AG04449 (cell line): ENCODE results near the gene AHRR.

Experiments
- CTCF ChIA-PET: fragments of 350-600 bp; formaldehyde crosslinking; extraction: SDS; loops from one replicate; lab custom pipeline; 2021; ENCODE audit warnings: antibody characterized with exemption; lab: Yijun Ruan, JAX
- POLR2A ChIA-PET: fragments of 400-600, 350-600 bp; formaldehyde crosslinking; extraction: SDS; loops from one replicate; lab custom pipeline; 2020; ENCODE audit warnings: antibody characterized with exemption, inconsistent platforms; lab: Yijun Ruan, JAX
- DNase-seq: peaks from one replicate; pipeline ENCODE4 v3.0.0-alpha.2; 2010; ENCODE audit warnings: low read depth, low spot score
- H3K4me3 ChIP-seq: 2 replicates; pipeline ENCODE4 v1.5.1; 2011; ENCODE audit warnings: low read depth, mild to moderate bottlenecking, control low read depth, low read length
- CTCF ChIP-seq: IDR thresholded peaks from one replicate; pipeline ENCODE4 v1.5.1; 2011; ENCODE audit warnings: mild to moderate bottlenecking, moderate library complexity, low read length, control low read depth, inconsistent platforms; ENCODE audit not compliant: insufficient read depth; ENCODE audit errors: missing control alignments

The AHRR gene

DNA sequence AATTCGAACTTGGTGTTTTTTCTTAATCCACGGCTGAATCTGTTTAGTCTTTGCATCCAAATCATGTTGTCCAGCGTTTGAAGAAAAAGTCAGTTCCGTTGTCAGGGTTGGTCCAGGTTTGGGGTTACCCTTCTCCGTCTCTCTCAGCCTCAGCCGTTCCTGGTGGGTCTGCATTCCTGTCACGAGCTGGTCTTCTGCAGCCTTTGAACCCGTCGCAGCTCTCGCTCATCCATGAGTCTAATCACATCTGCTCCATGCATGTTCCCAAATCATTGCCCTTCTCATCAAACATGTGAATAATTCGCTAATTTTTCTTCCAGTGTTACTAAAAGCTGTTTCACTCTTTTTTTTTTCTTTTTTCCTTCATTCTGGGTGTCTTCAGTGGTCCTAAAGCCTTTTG, 82.5 kb downstream of the AHRR start:
- ChIA-PET POLR2A (no interaction called here), CTCF (interaction anchor here (0.6 to 2.0 kb wide), 4 partner anchors 8 to 64 kb away, joined by 3 to 7 read pairs (median 3); no protein-coding TSS in a partner anchor)
- DNase-seq: no peak
- TF ChIP-seq CTCF: no peak
- no peak overlapping the region for H3K4me3 ChIP-seq

- H3K4me3 ChIP-seq: no peak overlapping the region
- TF ChIP-seq CTCF: no peak
- CTCF ChIA-PET: interaction anchor here (0.7 to 2.0 kb wide), 2 partner anchors 9 to 27 kb away, joined by 3 to 7 read pairs; no protein-coding TSS in a partner anchor
- POLR2A ChIA-PET: no interaction called here
- DNase-seq: no peak
These were observed 83.2 kb downstream of the AHRR start for GRCh38 chr5:404666-405241.

- H3K4me3 ChIP-seq: no peak overlapping the region
- ChIA-PET POLR2A (no interaction called here), CTCF (interaction anchor here (0.7 to 2.0 kb wide), 2 partner anchors 8 to 26 kb away, joined by 3 to 7 read pairs; no protein-coding TSS in a partner anchor)
- no peak for TF ChIP-seq CTCF
- DNase-seq: no peak
These were observed 83.9 kb downstream of the AHRR start for GRCh38 chr5:405421-405820.

DNA sequence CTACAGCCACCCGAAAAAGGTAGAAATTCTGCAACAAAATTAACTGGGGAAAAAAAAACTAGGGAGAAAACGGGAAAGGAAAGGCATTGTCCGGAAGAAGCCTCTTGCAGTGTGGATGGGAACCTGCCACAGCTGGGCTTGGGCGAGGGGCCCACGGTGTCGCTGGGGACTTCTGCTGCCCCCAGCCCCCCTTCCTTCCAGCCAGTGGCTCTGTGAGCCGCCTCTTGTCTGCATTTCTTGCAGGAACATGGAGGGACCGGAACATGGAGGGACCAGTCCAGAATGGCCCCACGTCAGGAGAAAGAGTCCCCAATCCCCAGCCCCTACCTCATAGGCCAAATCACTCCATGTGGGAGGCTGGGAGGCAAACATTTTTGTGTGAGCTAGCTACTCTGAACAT, 84.5 kb downstream of the AHRR start:
- no peak for TF ChIP-seq CTCF
- H3K4me3 ChIP-seq: no peak overlapping the region
- CTCF ChIA-PET: interaction anchor here (1.4 to 2.0 kb wide), 5 partner anchors 8 to 41 kb away, joined by 3 to 7 read pairs (median 4); no protein-coding TSS in a partner anchor
- POLR2A ChIA-PET: no interaction called here
- DNase-seq: no peak

DNA sequence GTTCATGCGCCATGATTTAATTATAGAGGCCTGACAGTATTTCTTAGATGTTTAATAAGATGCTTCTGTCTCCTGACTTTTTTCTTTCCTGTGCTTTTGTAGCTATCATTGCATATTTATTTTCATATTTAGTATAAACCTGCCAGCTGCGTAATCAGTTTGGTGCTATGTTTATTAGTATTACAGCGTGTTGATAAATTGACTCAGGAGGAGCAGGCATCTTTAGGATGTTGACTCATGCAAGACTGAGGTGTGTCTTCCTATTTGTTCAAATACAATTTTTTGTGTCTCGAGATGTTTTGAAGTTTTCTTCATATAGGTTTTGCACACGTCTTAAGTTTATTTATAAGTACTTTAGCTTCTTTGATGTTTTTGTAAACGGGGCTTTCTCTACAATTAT, 85.5 kb downstream of the AHRR start:
- ChIA-PET CTCF (interaction anchor here (1.0 to 1.7 kb wide), 5 partner anchors 11 to 40 kb away, joined by 3 to 6 read pairs (median 4); no protein-coding TSS in a partner anchor), POLR2A (no interaction called here)
- TF ChIP-seq CTCF: no peak
- no peak for DNase-seq
- H3K4me3 ChIP-seq: no peak overlapping the region

GRCh38 chr5:407801-408268, 86.3 kb downstream of the AHRR start:
- TF ChIP-seq CTCF: no peak
- ChIA-PET POLR2A (no interaction called here), CTCF (interaction anchor here (1.0 to 1.7 kb wide), 4 partner anchors 10 to 39 kb away, joined by 4 to 6 read pairs (median 4); no protein-coding TSS in a partner anchor)
- DNase-seq: no peak
- H3K4me3 ChIP-seq: no peak overlapping the region
